Measurements from ENCODE around the gene PARP15. TPM values are rescaled to one million over a fixed set of nuclear protein-coding genes. Genes with fewer than 3 reads are reported as not detected.

Gene PARP15
- total RNA-seq, 1 donor from 2014 or later, result 0.09 TPM

DNA sequence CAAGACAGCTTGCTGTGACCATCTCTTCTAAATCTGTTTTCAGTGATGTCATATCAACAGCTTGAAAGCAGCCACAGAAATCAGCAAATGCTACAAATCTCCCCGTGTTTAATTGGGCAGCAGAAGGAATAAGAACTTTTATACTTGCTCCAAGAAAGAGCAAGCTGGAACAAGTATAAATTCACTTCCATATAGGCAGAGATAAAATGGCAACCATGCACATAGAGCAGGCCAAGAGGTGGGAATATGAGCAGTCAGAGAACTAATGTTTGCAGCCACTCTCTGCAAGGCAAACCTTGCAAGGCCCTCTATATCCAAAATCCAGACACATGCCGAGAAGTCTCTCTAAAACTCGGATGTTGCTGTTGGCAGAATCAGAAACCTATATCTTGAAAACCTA, 29.4 kb upstream of the PARP15 start:
- Mint-ChIP-seq H3K4me1 (ENCODE audit: low read depth, unreplicated experiment) (no peaks in the 10 kb centered on the region), H3K36me3 (ENCODE audit: low read depth, unreplicated experiment) (peaks cover 36% of the 10 kb centered on the region), H3K27ac (ENCODE audit: unreplicated experiment) (peak overlapping the region; percentile 23), H3K27me3 (ENCODE audit: low read depth, unreplicated experiment) (no peaks in the 10 kb centered on the region), H3K9me3 (ENCODE audit: unreplicated experiment) (no peaks in the 10 kb centered on the region), H3K4me3 (ENCODE audit: unreplicated experiment) (no peak overlapping the region)
- TF ChIP-seq, protein P1, sequence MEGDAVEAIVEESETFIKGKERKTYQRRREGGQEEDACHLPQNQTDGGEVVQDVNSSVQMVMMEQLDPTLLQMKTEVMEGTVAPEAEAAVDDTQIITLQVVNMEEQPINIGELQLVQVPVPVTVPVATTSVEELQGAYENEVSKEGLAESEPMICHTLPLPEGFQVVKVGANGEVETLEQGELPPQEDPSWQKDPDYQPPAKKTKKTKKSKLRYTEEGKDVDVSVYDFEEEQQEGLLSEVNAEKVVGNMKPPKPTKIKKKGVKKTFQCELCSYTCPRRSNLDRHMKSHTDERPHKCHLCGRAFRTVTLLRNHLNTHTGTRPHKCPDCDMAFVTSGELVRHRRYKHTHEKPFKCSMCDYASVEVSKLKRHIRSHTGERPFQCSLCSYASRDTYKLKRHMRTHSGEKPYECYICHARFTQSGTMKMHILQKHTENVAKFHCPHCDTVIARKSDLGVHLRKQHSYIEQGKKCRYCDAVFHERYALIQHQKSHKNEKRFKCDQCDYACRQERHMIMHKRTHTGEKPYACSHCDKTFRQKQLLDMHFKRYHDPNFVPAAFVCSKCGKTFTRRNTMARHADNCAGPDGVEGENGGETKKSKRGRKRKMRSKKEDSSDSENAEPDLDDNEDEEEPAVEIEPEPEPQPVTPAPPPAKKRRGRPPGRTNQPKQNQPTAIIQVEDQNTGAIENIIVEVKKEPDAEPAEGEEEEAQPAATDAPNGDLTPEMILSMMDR (IDR thresholded peaks at IDR 0.05; ENCODE audit: insufficient read depth, low read depth, low read length), result no peak
- no peak for TF ChIP-seq EZH2 (IDR thresholded peaks at IDR 0.05; ENCODE audit: insufficient read depth, low read length)
- no peak overlapping the region for H3K9ac ChIP-seq (ENCODE audit: low read length)
- no peak overlapping the region for H3K4me3 ChIP-seq (ENCODE audit: insufficient read depth, low read depth, low read length)
- H3K9me3 ChIP-seq (ENCODE audit: insufficient read depth, low read depth, low read length), result no peaks in the 10 kb centered on the region
- no peak overlapping the region for H3K27ac ChIP-seq (ENCODE audit: low read depth, low read length)
- no peaks in the 10 kb centered on the region for H3K4me1 ChIP-seq (ENCODE audit: insufficient read depth, low read length)
- FAIRE-seq, result no peak
- no peak overlapping the region for H3K4me2 ChIP-seq (ENCODE audit: low read length)
- no peaks in the 10 kb centered on the region for H3K79me2 ChIP-seq (ENCODE audit: insufficient read depth, low read length)
- DNase-seq (ENCODE audit: low read depth), result no peak
- H3K36me3 ChIP-seq (ENCODE audit: insufficient read depth, low read length), result no peaks in the 10 kb centered on the region
- H3K27me3 ChIP-seq (ENCODE audit: insufficient read depth, low read length), result no peaks in the 10 kb centered on the region
- H4K20me1 ChIP-seq (ENCODE audit: insufficient read depth, low read length), result no peaks in the 10 kb centered on the region
- H2AFZ ChIP-seq (ENCODE audit: low read depth, low read length), result no peak overlapping the region

DNA sequence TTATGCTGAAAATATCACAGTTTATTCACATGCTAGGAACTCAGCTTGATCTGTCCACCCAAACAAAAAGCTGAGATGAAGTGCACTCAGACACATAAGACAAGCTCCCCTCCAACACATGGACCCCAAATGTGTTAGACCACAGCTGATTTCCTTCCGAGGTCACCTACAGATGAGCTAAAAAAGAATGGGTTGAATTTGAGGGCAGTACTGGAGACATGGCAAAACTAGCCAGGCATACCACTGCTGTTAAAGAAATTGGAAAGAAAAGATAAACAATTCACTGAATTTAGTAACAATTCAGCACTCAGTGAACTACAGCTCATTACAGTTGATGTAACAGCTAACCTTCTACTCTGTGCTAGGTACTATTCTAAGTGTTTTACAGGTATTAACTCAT, 28.8 kb upstream of the PARP15 start:
- H3K79me2 ChIP-seq (ENCODE audit: insufficient read depth, low read length), result no peaks in the 10 kb centered on the region
- no peaks in the 10 kb centered on the region for H3K4me1 ChIP-seq (ENCODE audit: insufficient read depth, low read length)
- H3K9me3 ChIP-seq (ENCODE audit: insufficient read depth, low read depth, low read length), result no peaks in the 10 kb centered on the region
- H3K4me1 Mint-ChIP-seq (ENCODE audit: low read depth, unreplicated experiment), result peaks cover under 1% of the 10 kb centered on the region
- DNase-seq (ENCODE audit: low read depth) (no peak), FAIRE-seq (no peak)
- H4K20me1 ChIP-seq (ENCODE audit: insufficient read depth, low read length), result no peaks in the 10 kb centered on the region
- H3K27ac Mint-ChIP-seq (ENCODE audit: unreplicated experiment), result no peak overlapping the region
- H3K9ac ChIP-seq (ENCODE audit: low read length), result no peak overlapping the region
- no peaks in the 10 kb centered on the region for H3K9me3 Mint-ChIP-seq (ENCODE audit: unreplicated experiment)
- no peaks in the 10 kb centered on the region for H3K36me3 ChIP-seq (ENCODE audit: insufficient read depth, low read length)
- TF ChIP-seq, protein P1 (IDR thresholded peaks at IDR 0.05; ENCODE audit: insufficient read depth, low read depth, low read length), result no peak
- TF ChIP-seq EZH2 (IDR thresholded peaks at IDR 0.05; ENCODE audit: insufficient read depth, low read length), result no peak
- H3K27me3 ChIP-seq (ENCODE audit: insufficient read depth, low read length), result no peaks in the 10 kb centered on the region
- no peak overlapping the region for H2AFZ ChIP-seq (ENCODE audit: low read depth, low read length)
- H3K27me3 Mint-ChIP-seq (ENCODE audit: low read depth, unreplicated experiment), result no peaks in the 10 kb centered on the region
- H3K27ac ChIP-seq (ENCODE audit: low read depth, low read length), result no peak overlapping the region
- no peak overlapping the region for H3K4me3 ChIP-seq (ENCODE audit: insufficient read depth, low read depth, low read length)
- peaks cover 34% of the 10 kb centered on the region for H3K36me3 Mint-ChIP-seq (ENCODE audit: low read depth, unreplicated experiment)
- H3K4me2 ChIP-seq (ENCODE audit: low read length), result no peak overlapping the region
- H3K4me3 Mint-ChIP-seq (ENCODE audit: unreplicated experiment), result no peak overlapping the region

GRCh38 chr3:122553171-122553570, 24.3 kb upstream of the PARP15 start:
- no peaks in the 10 kb centered on the region for H3K9me3 Mint-ChIP-seq (ENCODE audit: unreplicated experiment)
- H3K36me3 Mint-ChIP-seq (ENCODE audit: low read depth, unreplicated experiment), result peaks cover 33% of the 10 kb centered on the region
- Histone ChIP-seq H3K9me3 (ENCODE audit: insufficient read depth, low read depth, low read length) (no peaks in the 10 kb centered on the region), H3K4me3 (ENCODE audit: insufficient read depth, low read depth, low read length) (no peak overlapping the region), H3K79me2 (ENCODE audit: insufficient read depth, low read length) (no peaks in the 10 kb centered on the region), H3K36me3 (ENCODE audit: insufficient read depth, low read length) (peaks cover 5% of the 10 kb centered on the region), H3K27me3 (ENCODE audit: insufficient read depth, low read length) (no peaks in the 10 kb centered on the region), H3K27ac (ENCODE audit: low read depth, low read length) (no peak overlapping the region), H3K9ac (ENCODE audit: low read length) (no peak overlapping the region), H3K4me2 (ENCODE audit: low read length) (no peak overlapping the region), H4K20me1 (ENCODE audit: insufficient read depth, low read length) (peaks cover 4% of the 10 kb centered on the region), H3K4me1 (ENCODE audit: insufficient read depth, low read length) (peaks cover 10% of the 10 kb centered on the region), H2AFZ (ENCODE audit: low read depth, low read length) (no peak overlapping the region)
- no peak for TF ChIP-seq EZH2 (IDR thresholded peaks at IDR 0.05; ENCODE audit: insufficient read depth, low read length)
- TF ChIP-seq, protein P1 (IDR thresholded peaks at IDR 0.05; ENCODE audit: insufficient read depth, low read depth, low read length), result no peak
- no peak for DNase-seq (ENCODE audit: low read depth)
- peaks cover 17% of the 10 kb centered on the region for H3K4me1 Mint-ChIP-seq (ENCODE audit: low read depth, unreplicated experiment)
- no peaks in the 10 kb centered on the region for H3K27me3 Mint-ChIP-seq (ENCODE audit: low read depth, unreplicated experiment)
- no peak for FAIRE-seq
- no peak overlapping the region for H3K27ac Mint-ChIP-seq (ENCODE audit: unreplicated experiment)
- H3K4me3 Mint-ChIP-seq (ENCODE audit: unreplicated experiment), result no peak overlapping the region

Measured in astrocyte (in vitro differentiated cells and primary cell).